ENCODE measurements around the gene VPS13D.

The VPS13D gene

GRCh38 chr1:12246584-12246983 lies 16.8 kb downstream of the VPS13D start:
- no peak overlapping the region for H3K4me3 ChIP-seq (ENCODE audit: low read depth, low read length)
- TF ChIP-seq CTCF (IDR thresholded peaks at IDR 0.05; ENCODE audit: control insufficient read depth, extremely low read depth, insufficient read depth) = no peak
- DNase-seq (ENCODE audit: low read depth) = no peak

- H3K4me3 ChIP-seq (ENCODE audit: low read depth, low read length) = no peak overlapping the region
- no peak for DNase-seq (ENCODE audit: low read depth)
- TF ChIP-seq CTCF (IDR thresholded peaks at IDR 0.05; ENCODE audit: control insufficient read depth, extremely low read depth, insufficient read depth) = no peak
Measured at GRCh38 chr1:12249181-12249580, 19.4 kb downstream of the VPS13D start.

- no peak overlapping the region for H3K4me3 ChIP-seq (ENCODE audit: low read depth, low read length)
- no peak for DNase-seq (ENCODE audit: low read depth)
- TF ChIP-seq CTCF (IDR thresholded peaks at IDR 0.05; ENCODE audit: control insufficient read depth, extremely low read depth, insufficient read depth) = no peak
Measured at GRCh38 chr1:12249748-12250147, 19.9 kb downstream of the VPS13D start.

GRCh38 chr1:12251442-12251841 lies 21.6 kb downstream of the VPS13D start:
- TF ChIP-seq CTCF (IDR thresholded peaks at IDR 0.05; ENCODE audit: control insufficient read depth, extremely low read depth, insufficient read depth) = no peak
- no peak overlapping the region for H3K4me3 ChIP-seq (ENCODE audit: low read depth, low read length)
- no peak for DNase-seq (ENCODE audit: low read depth)

GRCh38 chr1:12255913-12256312 lies 26.1 kb downstream of the VPS13D start:
- TF ChIP-seq CTCF (IDR thresholded peaks at IDR 0.05; ENCODE audit: control insufficient read depth, extremely low read depth, insufficient read depth) = no peak
- H3K4me3 ChIP-seq (ENCODE audit: low read depth, low read length) = no peak overlapping the region
- DNase-seq (ENCODE audit: low read depth) = no peak

- TF ChIP-seq CTCF (IDR thresholded peaks at IDR 0.05; ENCODE audit: control insufficient read depth, extremely low read depth, insufficient read depth) = no peak
- DNase-seq (ENCODE audit: low read depth) = no peak
- H3K4me3 ChIP-seq (ENCODE audit: low read depth, low read length) = no peak overlapping the region
Measured at GRCh38 chr1:12258272-12258671, 28.4 kb downstream of the VPS13D start.

- no peak for TF ChIP-seq CTCF (IDR thresholded peaks at IDR 0.05; ENCODE audit: control insufficient read depth, extremely low read depth, insufficient read depth)
- no peak for DNase-seq (ENCODE audit: low read depth)
- H3K4me3 ChIP-seq (ENCODE audit: low read depth, low read length) = no peak overlapping the region
Measured at GRCh38 chr1:12269351-12269750, 39.5 kb downstream of the VPS13D start.

Data from LNCaP clone FGC (cell line).